HG02938 (cell line): ENCODE data around the gene SNAP23.
"Not testable (repeated sequence)": the region's sequence is repeated elsewhere in the genome, so short reads cannot be mapped to it uniquely, and the experiment has no call there.

Experiments
- ATAC-seq: cut with Tn5 transposase; IDR thresholded peaks from one replicate; pipeline ENCODE4 v1.9.1; 2021; ENCODE audit warnings: mild to moderate bottlenecking, moderate library complexity; ENCODE audit not compliant: unreplicated experiment

SNAP23 gene

DNA sequence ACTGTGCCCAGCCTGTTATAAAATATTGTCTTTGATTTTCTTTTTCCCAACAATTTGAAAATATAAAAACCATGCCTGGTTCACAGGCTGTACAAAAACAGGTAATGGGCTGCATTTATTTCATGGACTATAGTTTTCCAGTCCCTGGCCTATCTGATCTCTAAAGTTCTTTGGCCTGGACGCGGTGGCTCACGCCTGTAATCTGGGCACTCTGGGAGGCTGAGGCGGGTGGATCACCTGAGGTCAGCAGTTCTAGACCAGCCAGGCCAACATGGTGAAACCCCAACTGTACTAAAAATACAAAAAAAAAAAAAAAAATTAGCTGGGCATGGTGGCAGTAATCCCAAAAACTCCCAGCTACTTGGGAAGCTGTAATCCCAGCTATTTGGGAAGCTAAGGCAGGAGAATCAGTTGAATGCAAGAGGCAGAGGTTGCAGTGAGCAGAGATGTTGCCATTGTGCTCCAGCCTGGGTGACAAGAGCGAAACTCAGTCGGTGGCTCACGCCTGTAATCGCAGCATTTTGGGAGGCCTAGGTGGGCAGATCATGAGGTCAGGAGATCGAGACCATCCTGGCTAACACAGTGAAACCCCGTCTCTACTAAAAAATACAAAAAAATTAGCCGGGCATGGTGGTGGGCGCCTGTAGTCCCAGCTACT lies 61.2 kb downstream of the SNAP23 start:
- not testable (repeated sequence) for ATAC-seq

DNA sequence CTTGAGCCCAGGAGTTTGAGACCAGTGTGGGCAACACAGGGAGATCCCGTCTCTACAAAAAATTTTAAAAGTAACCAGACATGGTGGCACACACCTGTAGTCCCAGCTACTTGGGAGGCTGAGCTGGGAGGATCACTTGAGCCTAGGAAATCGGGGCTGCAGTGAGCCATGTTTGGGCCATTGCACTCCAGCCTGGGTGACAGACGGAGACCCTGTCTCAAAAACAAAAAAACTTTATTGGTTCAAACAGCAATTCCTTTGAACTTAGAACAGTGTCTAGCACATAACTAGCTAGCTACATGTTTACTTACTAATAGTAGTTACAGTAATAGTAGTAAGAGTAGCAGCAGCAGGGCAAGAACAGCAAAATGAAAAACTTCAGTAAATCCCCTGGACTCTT lies 63.3 kb downstream of the SNAP23 start:
- ATAC-seq, result no peak

DNA sequence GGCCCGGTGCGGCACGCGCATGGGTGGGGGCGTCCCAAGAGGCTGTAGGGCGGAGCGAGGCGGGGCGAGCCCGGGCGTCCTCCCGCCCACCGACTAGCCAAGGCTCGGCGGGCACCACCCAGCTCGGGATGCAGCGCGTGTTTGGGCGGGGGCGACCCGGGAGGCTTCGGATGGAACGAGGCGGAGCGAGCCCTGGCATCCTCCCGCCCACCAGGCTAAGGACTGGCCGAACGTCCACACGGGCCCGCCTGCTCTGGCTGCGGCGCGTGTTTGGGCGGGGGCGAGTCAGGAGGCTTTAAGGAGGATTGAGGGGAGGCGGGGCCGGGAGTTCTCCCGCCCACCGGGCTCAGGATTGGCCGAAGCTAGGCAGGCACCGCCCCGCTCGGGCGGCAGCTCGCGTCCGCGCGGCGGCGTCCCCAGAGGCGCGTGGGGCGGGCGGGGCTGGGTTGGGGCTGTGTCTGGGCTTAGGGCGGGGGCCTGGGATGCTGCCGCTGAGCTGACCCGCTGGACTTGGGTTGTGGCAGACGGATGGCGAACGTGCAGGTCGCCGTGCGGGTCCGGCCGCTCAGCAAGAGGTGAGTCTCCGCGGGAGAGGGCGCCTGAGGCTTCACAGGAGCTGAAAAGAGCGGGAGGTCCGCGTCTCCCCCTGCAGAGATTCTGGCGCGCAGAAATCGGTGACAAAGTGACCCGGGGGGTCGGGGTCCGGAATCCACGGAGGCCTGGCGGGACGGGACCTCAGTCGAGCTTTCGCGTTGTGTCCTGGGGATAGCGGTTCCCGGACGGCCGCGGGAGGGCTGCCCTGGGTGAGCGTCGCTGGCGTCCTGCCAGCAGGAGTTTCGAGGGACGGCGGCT lies 80.0 kb downstream of the SNAP23 start, which contains the start of gene STARD9:
STARD9 (plus strand) TSS at position 419 of the 852 bp plus-strand sequence; CDS start at position 529, 110 bp downstream.
- peak; percentile 90 for ATAC-seq

DNA sequence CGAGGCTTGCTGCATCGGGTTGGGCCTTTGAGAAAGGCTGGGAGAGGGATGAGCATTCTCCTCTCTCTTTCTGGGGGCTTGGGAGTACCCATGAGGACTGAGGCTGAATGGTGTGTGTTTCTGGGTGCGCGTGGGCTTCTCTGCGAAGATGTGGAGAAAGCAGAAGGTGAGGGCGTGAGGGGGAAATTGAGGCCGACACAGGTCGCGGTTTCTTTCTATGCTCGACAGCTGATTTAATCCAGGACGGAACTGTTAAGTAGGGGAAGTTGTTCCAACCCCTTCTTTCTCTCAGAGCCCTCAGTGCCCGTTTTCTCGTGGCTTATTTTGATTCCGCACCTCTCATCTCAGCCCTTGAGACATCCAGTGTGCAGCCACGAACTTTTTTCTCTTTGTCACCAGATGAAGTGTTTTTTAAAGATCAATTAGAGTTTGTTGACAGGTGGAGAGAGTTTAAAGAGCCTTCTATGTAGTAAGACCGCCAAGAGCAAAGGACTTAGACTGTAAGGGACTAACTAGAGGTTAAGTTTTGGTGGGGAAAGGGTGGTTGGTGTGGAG lies 80.7 kb downstream of the SNAP23 start:
- ATAC-seq, result no peak

DNA sequence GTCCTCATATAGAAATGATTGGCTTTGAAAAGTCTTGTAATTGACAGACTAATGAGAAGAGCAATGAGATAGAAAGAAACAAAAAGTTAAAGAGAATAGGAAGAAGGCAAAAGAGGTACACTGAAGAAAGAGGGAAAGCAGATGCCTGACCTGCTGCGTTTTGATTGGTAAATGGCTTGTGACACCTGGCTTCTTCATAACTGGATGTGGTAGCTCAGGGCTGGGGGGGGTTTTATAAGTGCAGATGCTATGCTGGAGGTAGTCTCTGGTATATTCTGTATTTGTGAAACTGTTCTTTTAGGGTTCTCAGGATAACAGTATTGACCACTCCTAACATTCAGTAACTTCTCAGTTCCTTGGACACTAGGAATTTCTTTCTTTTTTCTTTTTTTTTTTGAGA lies 81.3 kb downstream of the SNAP23 start:
- ATAC-seq, result no peak

DNA sequence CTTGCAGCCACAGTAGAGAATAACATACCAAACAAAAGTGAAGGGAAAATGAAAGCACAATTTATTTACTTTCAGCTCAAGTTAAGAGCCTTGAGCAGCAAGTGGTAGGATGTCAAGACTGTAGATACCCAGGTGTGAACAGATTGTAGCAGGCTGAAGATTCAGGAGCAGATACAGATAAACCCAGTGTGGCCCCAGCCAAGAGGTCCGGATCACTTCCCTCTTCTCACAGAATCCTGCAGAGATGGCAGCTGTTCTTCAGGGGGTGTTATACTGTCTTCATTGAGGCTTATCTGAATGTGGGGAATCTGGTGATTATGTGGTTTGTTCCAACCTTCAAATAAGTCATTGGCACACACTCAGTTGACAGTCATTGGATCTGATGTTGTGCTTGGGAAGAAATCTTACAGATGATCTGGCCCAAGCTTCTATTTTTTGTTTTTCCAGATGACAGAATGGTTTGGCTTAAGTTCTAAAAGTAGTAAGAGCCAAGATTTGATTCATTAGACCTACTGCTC lies 82.1 kb downstream of the SNAP23 start:
- ATAC-seq, result no peak

DNA sequence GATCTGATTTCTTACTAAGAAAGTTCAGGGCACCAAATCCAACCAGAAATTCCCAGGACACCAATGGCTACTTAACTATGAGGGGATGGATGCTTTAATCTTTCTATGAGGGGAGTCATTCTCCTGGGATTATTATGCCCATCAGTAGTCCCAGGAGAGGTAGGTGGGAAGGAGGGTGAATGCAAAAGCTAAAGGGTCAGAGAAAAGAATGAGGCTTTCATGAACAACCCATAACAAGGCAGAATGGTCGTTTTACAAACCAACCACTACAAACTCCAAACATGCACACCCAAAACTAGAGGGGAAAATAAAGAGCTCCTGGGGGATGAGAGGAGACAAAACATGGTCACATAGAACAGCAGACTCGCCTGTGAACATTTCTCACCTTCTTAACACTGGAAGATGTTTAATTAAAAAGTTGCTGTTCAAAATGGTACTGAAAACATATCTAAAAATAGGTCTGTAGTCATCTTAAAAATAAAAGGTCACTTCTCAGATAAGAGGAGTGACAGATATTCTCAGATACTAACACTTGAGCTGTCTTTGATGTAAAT lies 83.6 kb downstream of the SNAP23 start:
- ATAC-seq, result no peak

DNA sequence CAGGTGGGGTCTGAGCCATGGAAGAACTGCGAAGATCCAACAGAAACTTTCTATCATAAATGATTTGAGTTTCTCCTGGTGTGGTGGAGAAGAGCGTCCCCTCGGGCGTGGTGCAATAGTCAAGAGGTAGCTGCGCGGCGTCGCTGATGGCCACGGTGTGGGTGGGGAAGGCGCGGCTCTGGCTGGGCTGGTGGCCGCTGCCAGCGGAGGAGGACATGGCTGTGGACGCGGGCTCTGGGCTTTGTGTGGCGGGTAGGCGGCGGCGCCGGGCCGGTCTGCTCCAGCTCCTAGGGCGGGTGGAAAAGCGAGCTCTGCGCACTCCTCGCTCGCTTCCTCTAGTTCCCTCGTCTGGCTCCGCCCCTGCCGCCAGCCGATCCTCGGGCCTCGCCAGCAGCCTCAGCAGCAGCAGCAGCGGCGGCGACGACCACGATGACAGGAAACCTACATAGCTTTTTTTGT lies 85.9 kb downstream of the SNAP23 start:
- peak; percentile 69 for ATAC-seq
